Gastroesophageal sphincter (tissue), 3 donors: ENCODE results near the gene AKR1B1.

Experiments used
- CTCF ChIP-seq, 4 experiments: fragments of 200-600 bp in 2 of 4; fragments of 450-650 bp in 2 of 4; sonication (generic) in 1 of 4; IDR thresholded peaks; one replicate each; pipeline ENCODE4 v1.5.1; 2017 to 2019; ENCODE audit warnings: antibody characterized with exemption in 4 of 4, mild to moderate bottlenecking in 2 of 4, moderate library complexity in 2 of 4
- POLR2A ChIP-seq, 2 donors: fragments of 450-650 bp; IDR thresholded peaks; one replicate each; pipeline ENCODE4 v1.6.1; 2017; ENCODE audit warnings: antibody characterized with exemption in 2 of 2, mild to moderate bottlenecking in 2 of 2, moderate library complexity in 1 of 2

GRCh38 chr7:134431815-134432214, 27.1 kb downstream of the AKR1B1 start:
- TF ChIP-seq CTCF (IDR thresholded peaks at IDR 0.05) (no peak), POLR2A (IDR thresholded peaks at IDR 0.05) (no peak)
